Nasal cavity respiratory epithelium epithelial cell of viscerocranial mucosa (primary cell): ENCODE measurements around the gene EPHB6. TPM values are rescaled to one million over a fixed set of nuclear protein-coding genes. Genes with fewer than 3 reads are reported as not detected.

Experiments used
- total RNA-seq: library from RNA; depleted of rRNA; stranded (reverse); fragments of >200 nt; gene quantifications from 2 replicates; pipeline ENCODE4 v1.2.3, GENCODE V29; 2014

EPHB6 gene, protein sequence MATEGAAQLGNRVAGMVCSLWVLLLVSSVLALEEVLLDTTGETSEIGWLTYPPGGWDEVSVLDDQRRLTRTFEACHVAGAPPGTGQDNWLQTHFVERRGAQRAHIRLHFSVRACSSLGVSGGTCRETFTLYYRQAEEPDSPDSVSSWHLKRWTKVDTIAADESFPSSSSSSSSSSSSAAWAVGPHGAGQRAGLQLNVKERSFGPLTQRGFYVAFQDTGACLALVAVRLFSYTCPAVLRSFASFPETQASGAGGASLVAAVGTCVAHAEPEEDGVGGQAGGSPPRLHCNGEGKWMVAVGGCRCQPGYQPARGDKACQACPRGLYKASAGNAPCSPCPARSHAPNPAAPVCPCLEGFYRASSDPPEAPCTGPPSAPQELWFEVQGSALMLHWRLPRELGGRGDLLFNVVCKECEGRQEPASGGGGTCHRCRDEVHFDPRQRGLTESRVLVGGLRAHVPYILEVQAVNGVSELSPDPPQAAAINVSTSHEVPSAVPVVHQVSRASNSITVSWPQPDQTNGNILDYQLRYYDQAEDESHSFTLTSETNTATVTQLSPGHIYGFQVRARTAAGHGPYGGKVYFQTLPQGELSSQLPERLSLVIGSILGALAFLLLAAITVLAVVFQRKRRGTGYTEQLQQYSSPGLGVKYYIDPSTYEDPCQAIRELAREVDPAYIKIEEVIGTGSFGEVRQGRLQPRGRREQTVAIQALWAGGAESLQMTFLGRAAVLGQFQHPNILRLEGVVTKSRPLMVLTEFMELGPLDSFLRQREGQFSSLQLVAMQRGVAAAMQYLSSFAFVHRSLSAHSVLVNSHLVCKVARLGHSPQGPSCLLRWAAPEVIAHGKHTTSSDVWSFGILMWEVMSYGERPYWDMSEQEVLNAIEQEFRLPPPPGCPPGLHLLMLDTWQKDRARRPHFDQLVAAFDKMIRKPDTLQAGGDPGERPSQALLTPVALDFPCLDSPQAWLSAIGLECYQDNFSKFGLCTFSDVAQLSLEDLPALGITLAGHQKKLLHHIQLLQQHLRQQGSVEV
- total RNA-seq = 0.34 and 3.2 TPM in 2 replicates

GRCh38 chr7:142854372-142855113, at the start of gene EPHB6:
Gene EPHB6, plus strand, starts transcription at chr7:142855076. Its CDS starts 8,152 bp downstream, at chr7:142863228.

DNA sequence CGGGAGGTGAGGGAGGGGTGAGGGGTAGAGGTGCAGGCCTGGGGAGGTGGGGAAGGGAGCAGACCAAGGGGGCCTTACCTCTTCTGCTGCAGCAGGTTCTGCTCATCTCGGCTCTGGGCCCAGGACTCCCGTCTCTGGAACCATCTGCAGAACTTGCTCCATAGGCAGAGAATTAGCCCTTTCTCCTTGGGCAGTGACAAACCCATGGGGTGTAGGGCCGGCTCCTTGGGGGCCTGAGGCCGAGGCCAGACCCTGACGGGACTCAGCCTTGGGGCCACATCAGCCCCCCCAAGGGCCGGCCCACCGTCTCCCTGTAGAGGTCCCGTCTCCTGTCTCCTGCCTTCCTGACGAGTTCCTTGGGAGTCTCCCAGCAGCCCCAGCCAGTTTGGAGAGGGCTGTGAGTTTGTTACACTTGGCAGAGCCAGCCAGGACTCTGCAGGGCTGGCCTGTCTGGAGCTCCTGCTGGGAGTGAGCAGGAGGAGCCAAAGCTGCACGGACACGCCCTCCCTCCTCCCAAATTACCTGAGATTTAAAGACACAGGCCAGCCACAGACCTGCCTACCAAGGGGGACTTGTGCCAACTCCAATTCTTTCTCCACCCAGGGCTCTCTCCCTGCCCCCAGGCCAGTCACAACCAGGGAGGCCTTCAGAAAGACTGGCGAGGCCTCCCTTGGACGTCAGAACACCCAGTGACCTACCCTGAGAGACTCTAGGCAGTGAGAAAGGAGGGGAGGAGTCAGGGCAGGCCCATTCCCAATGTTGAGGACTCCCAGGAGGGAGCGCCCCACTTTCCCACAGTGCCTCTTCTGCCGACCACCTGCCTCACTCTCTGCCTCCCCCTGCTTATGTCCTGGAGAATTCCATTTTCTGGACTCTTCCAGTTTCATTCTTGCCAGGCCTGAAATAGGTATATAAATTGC, 30.7 kb downstream of the EPHB6 start, which contains the start of gene TRPV6:
TSS of gene TRPV6 (minus strand) at position 435 of the 920 bp plus-strand sequence.

Other genes starting within 250 kb of the EPHB6 start
- not detected in 2 replicates for gene PRSS1, start 105.6 kb upstream of the EPHB6 start, total RNA-seq
- gene PRSS2, start 84.1 kb upstream of the EPHB6 start, total RNA-seq = not detected in 2 replicates
- 0.14 TPM in 1 of 2 replicates, not detected in the other for gene TRPV6, start 30.7 kb downstream of the EPHB6 start, total RNA-seq
- not detected in 2 replicates for gene TRPV5, start 78.7 kb downstream of the EPHB6 start, total RNA-seq
- not detected in 2 replicates for gene LLCFC1, start 84.4 kb downstream of the EPHB6 start, total RNA-seq
- 0.28 TPM in 1 of 2 replicates, not detected in the other for gene KEL, start 107.3 kb downstream of the EPHB6 start, total RNA-seq
- not detected in 2 replicates for gene OR9A2, start 172.1 kb downstream of the EPHB6 start, total RNA-seq
- gene OR6V1, start 197.3 kb downstream of the EPHB6 start, total RNA-seq = not detected in 2 replicates